Panc1 (cell line): Measurements from ENCODE around the gene TP73. TPM values are rescaled to one million over a fixed set of nuclear protein-coding genes. Genes with fewer than 3 reads are reported as not detected.
A peak's percentile ranks its signal among the peaks of the same experiment; 100 is the strongest.

Source experiments
- ATAC-seq: fragments of 200-7000 bp; cut with Tn5 transposase; 2 replicates; pipeline ENCODE4 v1.9.1; 2020; ENCODE audit warnings: mild to moderate bottlenecking, moderate library complexity
- BruUV-seq: library from RNA; stranded (reverse); fragments of 400-500 nt; replicated peaks from 2 replicates; lab custom pipeline; 2021; lab: Mats Ljungman, UMichigan
- CTCF ChIA-PET: fragments of 300-600 bp; sonication (Branson Sonifier 250); formaldehyde crosslinking; loops from one replicate; lab custom pipeline; 2022; ENCODE audit warnings: antibody characterized with exemption; lab: Charles Lee
- POLR2A ChIA-PET: fragments of 300-600 bp; sonication (Branson Sonifier 250); formaldehyde crosslinking; loops from one replicate; lab custom pipeline; 2022; ENCODE audit warnings: antibody characterized with exemption; lab: Charles Lee
- DNase-seq: peaks from one replicate; pipeline ENCODE4 v3.0.0-alpha.2; 2010; ENCODE audit warnings: low read depth, low spot score
- H3K27ac ChIP-seq: 2 replicates; pipeline ENCODE4 v1.5.1; 2011; ENCODE audit warnings: mild to moderate bottlenecking, low read length, inconsistent platforms
- H3K27me3 ChIP-seq: fragments of 200-500 bp; sonication (Bioruptor generic); 2 replicates; pipeline ENCODE4 v1.6.0; 2014; ENCODE audit warnings: low read length, inconsistent platforms; ENCODE audit not compliant: control insufficient read depth, insufficient read depth
- H3K36me3 ChIP-seq: fragments of 200-500 bp; sonication (Bioruptor generic); 2 replicates; pipeline ENCODE4 v1.5.1; 2014; ENCODE audit warnings: inconsistent platforms, mild to moderate bottlenecking, low read length, moderate library complexity; ENCODE audit not compliant: control insufficient read depth, insufficient read depth
- H3K4me1 ChIP-seq: 2 replicates; pipeline ENCODE4 v1.5.1; 2011; ENCODE audit warnings: inconsistent platforms, mild to moderate bottlenecking, low read length, moderate library complexity; ENCODE audit not compliant: control insufficient read depth, insufficient read depth
- H3K4me3 ChIP-seq, 2 experiments: 2 replicates each; pipeline ENCODE4 v1.5.1; 2011 to 2012; ENCODE audit warnings: low read depth in 2 of 2, low read length in 2 of 2, mild to moderate bottlenecking in 2 of 2, inconsistent platforms in 1 of 2, moderate library complexity in 1 of 2
- H3K9me3 ChIP-seq: fragments of 200-500 bp; sonication (Bioruptor generic); 2 replicates; pipeline ENCODE4 v1.5.1; 2014; ENCODE audit warnings: low read depth, mild to moderate bottlenecking, inconsistent platforms, low read length, moderate library complexity; ENCODE audit not compliant: control insufficient read depth, insufficient read depth
- POLR2AphosphoS5 ChIP-seq: IDR thresholded peaks from 2 replicates; pipeline ENCODE4 v1.6.1; 2012; ENCODE audit warnings: mild to moderate bottlenecking, low read depth, low read length, moderate library complexity
- SIN3A ChIP-seq: IDR thresholded peaks from 2 replicates; pipeline ENCODE4 v1.6.1; 2012; ENCODE audit warnings: low read depth, mild to moderate bottlenecking, low read length, moderate library complexity, borderline replicate concordance; ENCODE audit not compliant: insufficient read depth
- TCF7L2 ChIP-seq: IDR thresholded peaks from 2 replicates; pipeline ENCODE4 v1.6.1; 2011; ENCODE audit warnings: mild to moderate bottlenecking, low read depth, low read length, inconsistent platforms
- in situ Hi-C: cut with HindIII; loops from 2 replicates; pipeline ENCODE4 v1.10.0; 2016; ENCODE audit warnings: low sequenced_read_pairs, low pct_unique_long_range_greater_than_20kb
- intact Hi-C: fragments of 100-400 bp; cut with micrococcal nuclease; formaldehyde crosslinking; loops from one replicate; pipeline ENCODE4 v1.10.0; 2022; ENCODE audit not compliant: unreplicated experiment
- total RNA-seq: library from RNA; stranded (reverse); gene quantifications from one replicate; pipeline ENCODE4 v1.2.1, GENCODE V29; 2021; ENCODE audit not compliant: unreplicated experiment
- TF ChIP-seq, protein P1 (sequence below): fragments of 450-650 bp; IDR thresholded peaks from 2 replicates; pipeline ENCODE4 v1.5.1; 2017; ENCODE audit warnings: mild to moderate bottlenecking
- TF ChIP-seq, protein P2 (sequence below), 2 experiments: IDR thresholded peaks; 2 replicates each; pipeline ENCODE4 v1.6.1; 2011 to 2012; ENCODE audit warnings: low read depth in 2 of 2, control low read depth in 1 of 2, low read length in 1 of 2, mild to moderate bottlenecking in 1 of 2, moderate library complexity in 1 of 2; ENCODE audit not compliant: insufficient read depth in 1 of 2

TP73 gene
- total RNA-seq, 1 experiment from 2014 or later, result 4.7 TPM

DNA sequence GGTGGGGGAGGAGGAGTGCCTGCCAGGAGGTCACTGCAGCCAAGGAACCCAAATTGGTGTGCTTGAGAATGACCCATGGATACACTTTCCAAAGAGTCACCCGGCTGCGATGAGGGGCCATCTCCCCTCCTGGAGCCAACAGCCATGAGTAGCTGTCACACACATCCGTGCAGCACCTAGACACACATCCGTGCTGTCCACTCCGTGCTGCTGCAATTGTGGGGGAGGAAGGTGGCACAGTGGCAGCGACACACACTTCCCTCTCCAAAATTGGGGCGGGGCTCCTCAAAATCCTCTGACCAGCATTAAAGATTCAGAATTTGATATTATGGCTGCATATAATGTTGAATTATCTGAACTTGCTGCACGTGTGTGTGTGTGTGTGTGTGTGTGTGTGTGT lies 15.8 kb downstream of the TP73 start:
- CTCF ChIA-PET, result no interaction called here
- Histone ChIP-seq H3K4me3 (no peak overlapping the region), H3K9me3 (no peaks in the 10 kb centered on the region), H3K36me3 (no peaks in the 10 kb centered on the region), H3K4me1 (peaks cover 25% of the 10 kb centered on the region), H3K27me3 (no peaks in the 10 kb centered on the region), H3K27ac (no peak overlapping the region)
- no peak for ATAC-seq
- POLR2A ChIA-PET, result interaction anchor here (0.5 kb wide), 1 partner anchor 10 kb away, joined by 5 read pairs; no protein-coding TSS in a partner anchor
- TF ChIP-seq, protein P1, sequence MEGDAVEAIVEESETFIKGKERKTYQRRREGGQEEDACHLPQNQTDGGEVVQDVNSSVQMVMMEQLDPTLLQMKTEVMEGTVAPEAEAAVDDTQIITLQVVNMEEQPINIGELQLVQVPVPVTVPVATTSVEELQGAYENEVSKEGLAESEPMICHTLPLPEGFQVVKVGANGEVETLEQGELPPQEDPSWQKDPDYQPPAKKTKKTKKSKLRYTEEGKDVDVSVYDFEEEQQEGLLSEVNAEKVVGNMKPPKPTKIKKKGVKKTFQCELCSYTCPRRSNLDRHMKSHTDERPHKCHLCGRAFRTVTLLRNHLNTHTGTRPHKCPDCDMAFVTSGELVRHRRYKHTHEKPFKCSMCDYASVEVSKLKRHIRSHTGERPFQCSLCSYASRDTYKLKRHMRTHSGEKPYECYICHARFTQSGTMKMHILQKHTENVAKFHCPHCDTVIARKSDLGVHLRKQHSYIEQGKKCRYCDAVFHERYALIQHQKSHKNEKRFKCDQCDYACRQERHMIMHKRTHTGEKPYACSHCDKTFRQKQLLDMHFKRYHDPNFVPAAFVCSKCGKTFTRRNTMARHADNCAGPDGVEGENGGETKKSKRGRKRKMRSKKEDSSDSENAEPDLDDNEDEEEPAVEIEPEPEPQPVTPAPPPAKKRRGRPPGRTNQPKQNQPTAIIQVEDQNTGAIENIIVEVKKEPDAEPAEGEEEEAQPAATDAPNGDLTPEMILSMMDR, result no peak
- TF ChIP-seq TCF7L2 (no peak), SIN3A (no peak), POLR2AphosphoS5 (no peak)
- TF ChIP-seq, protein P2, sequence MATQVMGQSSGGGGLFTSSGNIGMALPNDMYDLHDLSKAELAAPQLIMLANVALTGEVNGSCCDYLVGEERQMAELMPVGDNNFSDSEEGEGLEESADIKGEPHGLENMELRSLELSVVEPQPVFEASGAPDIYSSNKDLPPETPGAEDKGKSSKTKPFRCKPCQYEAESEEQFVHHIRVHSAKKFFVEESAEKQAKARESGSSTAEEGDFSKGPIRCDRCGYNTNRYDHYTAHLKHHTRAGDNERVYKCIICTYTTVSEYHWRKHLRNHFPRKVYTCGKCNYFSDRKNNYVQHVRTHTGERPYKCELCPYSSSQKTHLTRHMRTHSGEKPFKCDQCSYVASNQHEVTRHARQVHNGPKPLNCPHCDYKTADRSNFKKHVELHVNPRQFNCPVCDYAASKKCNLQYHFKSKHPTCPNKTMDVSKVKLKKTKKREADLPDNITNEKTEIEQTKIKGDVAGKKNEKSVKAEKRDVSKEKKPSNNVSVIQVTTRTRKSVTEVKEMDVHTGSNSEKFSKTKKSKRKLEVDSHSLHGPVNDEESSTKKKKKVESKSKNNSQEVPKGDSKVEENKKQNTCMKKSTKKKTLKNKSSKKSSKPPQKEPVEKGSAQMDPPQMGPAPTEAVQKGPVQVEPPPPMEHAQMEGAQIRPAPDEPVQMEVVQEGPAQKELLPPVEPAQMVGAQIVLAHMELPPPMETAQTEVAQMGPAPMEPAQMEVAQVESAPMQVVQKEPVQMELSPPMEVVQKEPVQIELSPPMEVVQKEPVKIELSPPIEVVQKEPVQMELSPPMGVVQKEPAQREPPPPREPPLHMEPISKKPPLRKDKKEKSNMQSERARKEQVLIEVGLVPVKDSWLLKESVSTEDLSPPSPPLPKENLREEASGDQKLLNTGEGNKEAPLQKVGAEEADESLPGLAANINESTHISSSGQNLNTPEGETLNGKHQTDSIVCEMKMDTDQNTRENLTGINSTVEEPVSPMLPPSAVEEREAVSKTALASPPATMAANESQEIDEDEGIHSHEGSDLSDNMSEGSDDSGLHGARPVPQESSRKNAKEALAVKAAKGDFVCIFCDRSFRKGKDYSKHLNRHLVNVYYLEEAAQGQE (IDR thresholded peaks at IDR 0.05; ENCODE audit: insufficient read depth in 1 of 2, low read depth in 2 of 2, low read length in 1 of 2), result no peak
- no TSS peak for BruUV-seq
- no peak for DNase-seq
- intact Hi-C loops (no loop called here), in situ Hi-C loops (no loop called here)

DNA sequence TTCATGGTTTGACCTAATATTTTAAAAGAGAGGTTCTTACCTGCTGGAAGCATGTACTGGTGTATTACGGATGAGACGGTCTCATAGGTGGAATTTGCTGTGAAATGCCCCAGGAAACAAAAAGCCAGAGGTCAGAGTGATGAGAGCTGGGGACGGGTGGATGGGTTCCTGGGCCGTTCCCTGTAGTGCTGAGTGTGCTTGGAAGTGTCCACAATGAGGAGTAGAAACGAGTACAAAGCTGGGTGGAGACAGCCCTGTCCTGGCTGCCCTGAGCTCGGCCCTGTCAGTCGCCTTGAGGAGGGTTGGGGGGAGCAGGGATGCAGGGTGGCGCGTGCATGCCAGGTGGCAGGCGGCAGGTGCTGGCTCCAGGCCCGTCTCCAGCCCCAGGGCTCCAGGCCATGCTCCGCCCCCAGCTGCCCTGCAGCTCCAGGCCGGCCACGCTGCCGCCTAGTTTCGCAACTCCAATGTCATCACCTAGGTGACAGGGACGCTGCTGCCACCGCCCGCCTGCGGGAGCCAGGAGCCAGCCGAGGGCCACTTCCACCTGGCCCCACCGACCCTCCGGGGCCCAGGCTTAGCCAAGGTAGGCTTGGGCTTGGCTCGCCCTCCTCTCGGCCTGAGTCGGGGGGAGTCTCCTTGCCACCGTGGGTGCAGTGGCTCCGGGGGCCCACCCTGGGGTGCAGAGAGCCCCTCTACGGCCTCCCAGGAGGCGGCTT lies 16.4 kb downstream of the TP73 start:
- no TSS peak for BruUV-seq
- Histone ChIP-seq H3K4me1 (peaks cover 27% of the 10 kb centered on the region), H3K27ac (no peak overlapping the region), H3K9me3 (no peaks in the 10 kb centered on the region), H3K36me3 (no peaks in the 10 kb centered on the region), H3K4me3 (no peak overlapping the region), H3K27me3 (no peaks in the 10 kb centered on the region)
- DNase-seq, result no peak
- intact Hi-C loops, result no loop called here
- ChIA-PET POLR2A (interaction anchor here (0.5 kb wide), 1 partner anchor 10 kb away, joined by 5 read pairs; no protein-coding TSS in a partner anchor), CTCF (no interaction called here)
- peak; percentile 73 for ATAC-seq
- in situ Hi-C loops, result no loop called here
- TF ChIP-seq SIN3A (0 out of 2 replicates have a peak, but pooled peaks have one; percentile 39), TCF7L2 (no peak)

DNA sequence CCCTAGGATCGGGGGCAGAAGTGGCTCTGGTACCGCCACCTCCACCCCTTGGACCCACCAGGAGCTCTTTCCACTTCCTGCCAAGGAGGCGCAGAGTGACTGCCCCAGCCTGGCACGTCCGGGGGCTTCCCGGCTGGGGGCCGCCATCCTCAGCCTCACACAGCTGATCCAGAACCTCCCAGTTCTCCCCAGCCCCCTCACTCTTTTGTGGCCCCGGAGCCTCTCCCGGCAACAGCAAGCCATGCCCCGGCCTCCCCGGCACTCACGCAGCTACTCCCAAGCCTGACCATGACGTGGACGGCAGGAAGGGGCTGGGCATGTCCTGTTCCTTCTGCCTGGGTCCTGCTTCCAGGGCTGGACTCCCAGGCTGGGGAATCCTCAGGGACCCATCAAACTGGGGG lies 17.1 kb downstream of the TP73 start:
- no peak overlapping the region for H3K27ac ChIP-seq
- H3K9me3 ChIP-seq, result no peaks in the 10 kb centered on the region
- TF ChIP-seq POLR2AphosphoS5 (no peak), SIN3A (no peak), TCF7L2 (no peak)
- TF ChIP-seq, protein P2 (IDR thresholded peaks at IDR 0.05; ENCODE audit: insufficient read depth in 1 of 2, low read depth in 2 of 2, low read length in 1 of 2), result no peak
- TF ChIP-seq, protein P1, result no peak
- H3K27me3 ChIP-seq, result no peaks in the 10 kb centered on the region
- H3K4me3 ChIP-seq, result no peak overlapping the region
- ChIA-PET POLR2A (no interaction called here), CTCF (no interaction called here)
- intact Hi-C loops (no loop called here), in situ Hi-C loops (no loop called here)
- H3K36me3 ChIP-seq, result no peaks in the 10 kb centered on the region
- H3K4me1 ChIP-seq, result peaks cover 34% of the 10 kb centered on the region
- no peak for DNase-seq
- no peak for ATAC-seq
- no TSS peak for BruUV-seq
